Measurements from ENCODE around the gene CDH6. TPM values are rescaled to one million over a fixed set of nuclear protein-coding genes. Genes with fewer than 3 reads are reported as not detected.

The CDH6 gene
- total and polyA plus RNA-seq, 12 donors = 1.1 to 7.5 (median 3.4) TPM

GRCh38 chr5:31328040-31328733, 134.7 kb downstream of the CDH6 start:
- no peak for TF ChIP-seq CTCF (IDR thresholded peaks at IDR 0.05)
- Histone ChIP-seq H3K9me3 (no peaks in the 10 kb centered on the region), H3K36me3 (no peaks in the 10 kb centered on the region), H3K27me3 (no peaks in the 10 kb centered on the region), H3K4me1 (no peaks in the 10 kb centered on the region), H3K4me3 (no peak overlapping the region), H3K27ac (no peak overlapping the region)
- intact Hi-C loops (cut with DNase I) = no loop called here
- WGBS, 2 donors = 76 to 80% methylated on average over 11 of the region's 11 CpGs
- ATAC-seq (no peak), DNase-seq (no peak)

- Histone ChIP-seq H3K9me3 (no peaks in the 10 kb centered on the region), H3K27me3 (no peaks in the 10 kb centered on the region), H3K27ac (no peak overlapping the region), H3K4me3 (no peak overlapping the region), H3K4me1 (no peaks in the 10 kb centered on the region), H3K36me3 (no peaks in the 10 kb centered on the region)
- no peak for TF ChIP-seq CTCF (IDR thresholded peaks at IDR 0.05)
- 87 to 91% methylated on average over 2 of the region's 2 CpGs for WGBS, 2 donors
- intact Hi-C loops (cut with DNase I) = no loop called here
- DNase-seq (no peak), ATAC-seq (no peak)
These were observed 136.2 kb downstream of the CDH6 start for GRCh38 chr5:31329715-31330114.

GRCh38 chr5:31332160-31332559, 138.7 kb downstream of the CDH6 start:
- WGBS, 2 donors = 85 to 88% methylated on average over 2 of the region's 2 CpGs
- peaks cover 0 to under 1% (median 0%) of the 10 kb centered on the region in 7 donors for H3K27me3 ChIP-seq

GRCh38 chr5:31333475-31333874, 140.0 kb downstream of the CDH6 start:
- Histone ChIP-seq H3K36me3 (no peaks in the 10 kb centered on the region), H3K27ac (no peak overlapping the region), H3K27me3 (peaks cover 0 to 4% (median 0%) of the 10 kb centered on the region in 7 donors), H3K4me1 (no peaks in the 10 kb centered on the region), H3K4me3 (no peak overlapping the region), H3K9me3 (no peaks in the 10 kb centered on the region)
- ATAC-seq (no peak), DNase-seq (no peak)
- 88 to 91% methylated on average over 2 of the region's 2 CpGs for WGBS, 2 donors
- TF ChIP-seq CTCF (IDR thresholded peaks at IDR 0.05) = no peak
- intact Hi-C loops (cut with DNase I) = no loop called here

More at GRCh38 chr5:31332160-31332559, 138.7 kb downstream of the CDH6 start:
- no peak for TF ChIP-seq CTCF (IDR thresholded peaks at IDR 0.05)
- intact Hi-C loops (cut with DNase I) = no loop called here
- H3K9me3 ChIP-seq = no peaks in the 10 kb centered on the region
- no peak for DNase-seq
- no peak overlapping the region for H3K27ac ChIP-seq
- ATAC-seq = no peak
- H3K4me3 ChIP-seq = no peak overlapping the region
- H3K36me3 ChIP-seq = no peaks in the 10 kb centered on the region
- no peaks in the 10 kb centered on the region for H3K4me1 ChIP-seq

Data from heart right ventricle (tissue), 16 donors.